ENCODE results near the gene PANK1.
"Not testable (repeated sequence)": the region's sequence is repeated elsewhere in the genome, so short reads cannot be mapped to it uniquely, and the experiment has no call there.

PANK1 gene

GRCh38 chr10:89651916-89652573 is 7.0 kb upstream of the PANK1 start:
- DNase-seq (ENCODE audit: low read depth), result no peak

GRCh38 chr10:89651205-89651915 is 6.3 kb upstream of the PANK1 start:
- DNase-seq (ENCODE audit: low read depth), result no peak

DNA sequence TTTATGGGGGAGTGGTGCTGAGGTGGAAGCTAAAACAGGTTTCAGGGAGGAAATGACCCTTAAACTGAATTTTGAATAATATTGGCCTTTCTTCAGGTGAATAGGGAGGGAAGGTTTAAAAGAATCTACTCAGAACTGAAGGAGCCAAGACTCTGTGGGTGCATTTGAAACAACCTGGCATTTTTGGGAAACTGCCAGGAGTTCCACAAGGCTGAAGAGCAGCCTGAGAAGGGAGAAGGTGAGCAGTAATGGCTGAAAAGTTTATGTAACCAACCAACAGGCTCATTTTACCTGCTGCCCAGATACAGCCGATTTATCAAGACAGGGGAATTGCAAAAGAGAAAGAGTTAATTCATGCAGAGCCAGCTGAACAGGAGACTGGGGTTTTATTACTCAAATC is 4.0 kb upstream of the PANK1 start:
- no peak for DNase-seq (ENCODE audit: low read depth)

DNA sequence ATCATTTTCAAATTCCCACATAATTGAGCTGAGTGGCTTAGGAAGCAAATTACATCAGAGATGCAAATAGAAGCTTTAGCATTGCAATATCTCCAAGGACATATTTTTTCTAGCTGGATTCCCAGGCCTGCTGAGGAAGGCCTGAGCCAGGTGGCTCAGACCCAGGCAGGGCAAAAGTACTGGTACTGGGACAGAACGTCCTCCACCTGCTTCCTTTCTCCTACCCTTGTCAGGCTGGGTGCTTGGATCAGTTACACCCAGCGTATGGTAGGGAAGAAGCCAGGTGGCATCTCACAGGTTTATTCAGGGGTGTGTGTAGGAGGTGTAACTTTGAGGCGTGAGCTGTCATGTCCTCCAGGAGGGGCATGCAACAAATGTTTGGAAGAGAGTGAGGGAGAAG is 3.0 kb upstream of the PANK1 start:
- no peak for DNase-seq (ENCODE audit: low read depth)

GRCh38 chr10:89646889-89647657 is 2.0 kb upstream of the PANK1 start:
- DNase-seq (ENCODE audit: low read depth), result no peak

GRCh38 chr10:89645742-89646172 is 715 bp upstream of the PANK1 start:
- DNase-seq (ENCODE audit: low read depth), result no peak

GRCh38 chr10:89644691-89644966 is 413 bp downstream of the PANK1 start:
- DNase-seq (ENCODE audit: low read depth), result no peak

- DNase-seq (ENCODE audit: low read depth), result peak; percentile 32
Observed at GRCh38 chr10:89643812-89644690, 991 bp downstream of the PANK1 start.

DNA sequence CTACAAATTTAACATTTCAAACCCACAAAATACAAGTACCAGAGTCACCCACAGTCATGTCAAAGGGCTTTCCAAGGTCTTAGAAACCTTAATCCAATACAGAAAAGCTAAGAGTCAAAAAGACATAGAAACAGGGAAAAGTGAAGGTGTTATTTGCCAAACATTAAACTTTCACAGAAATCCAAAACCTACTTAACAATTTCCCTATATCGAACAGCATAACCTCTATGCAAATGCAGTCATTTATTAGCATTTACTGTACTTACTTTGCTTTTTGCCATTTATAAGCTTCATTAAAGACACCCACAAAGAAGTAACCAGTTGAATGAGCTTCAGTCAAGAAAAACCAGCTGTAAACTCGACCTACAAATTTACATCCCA is 1.6 kb downstream of the PANK1 start:
- DNase-seq (ENCODE audit: low read depth), result no peak

- no peak for DNase-seq (ENCODE audit: low read depth)
Observed at GRCh38 chr10:89642193-89642592, 2.8 kb downstream of the PANK1 start.

DNA sequence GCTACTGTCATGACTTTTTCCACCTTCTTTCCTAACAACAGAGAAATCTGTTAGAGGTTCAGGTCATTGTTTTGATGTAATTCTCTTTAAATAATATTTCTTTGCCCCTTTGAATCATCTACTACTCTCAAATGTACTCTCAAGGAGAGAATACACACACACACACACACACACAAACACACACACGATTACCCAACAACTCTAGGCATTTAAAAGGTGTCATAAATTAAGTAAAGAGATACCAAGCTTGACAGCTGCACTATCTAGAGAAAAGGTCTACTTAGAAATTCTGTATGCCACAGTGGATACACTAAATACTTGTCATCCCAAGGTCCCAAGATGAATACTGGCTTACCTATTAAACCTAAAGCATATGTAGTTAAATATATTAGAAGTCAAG is 4.8 kb downstream of the PANK1 start:
- DNase-seq (ENCODE audit: low read depth), result no peak

GRCh38 chr10:89639326-89639725 is 5.7 kb downstream of the PANK1 start:
- no peak for DNase-seq (ENCODE audit: low read depth)

DNA sequence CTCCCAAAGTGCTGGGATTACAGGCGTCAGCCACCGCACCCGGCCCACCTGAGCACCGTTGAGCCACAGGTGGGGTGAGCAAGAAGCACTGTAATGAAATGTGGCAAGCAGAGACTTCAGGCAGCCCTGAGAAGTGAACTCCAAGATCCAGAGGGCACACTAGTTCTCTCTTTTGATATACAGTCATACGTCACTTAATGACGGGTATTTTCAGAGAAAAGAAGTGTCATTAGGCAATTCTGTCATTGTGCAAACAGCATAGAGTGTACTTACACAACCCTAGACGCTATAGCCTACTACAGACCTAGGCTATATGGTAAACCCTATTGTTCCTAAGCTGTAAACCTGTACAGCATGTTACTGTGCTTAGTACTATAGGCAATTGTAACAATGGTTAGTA is 7.9 kb downstream of the PANK1 start:
- DNase-seq (ENCODE audit: low read depth), result no peak

- DNase-seq (ENCODE audit: low read depth), result no peak
Observed at GRCh38 chr10:89634637-89635036, 10.4 kb downstream of the PANK1 start.

DNA sequence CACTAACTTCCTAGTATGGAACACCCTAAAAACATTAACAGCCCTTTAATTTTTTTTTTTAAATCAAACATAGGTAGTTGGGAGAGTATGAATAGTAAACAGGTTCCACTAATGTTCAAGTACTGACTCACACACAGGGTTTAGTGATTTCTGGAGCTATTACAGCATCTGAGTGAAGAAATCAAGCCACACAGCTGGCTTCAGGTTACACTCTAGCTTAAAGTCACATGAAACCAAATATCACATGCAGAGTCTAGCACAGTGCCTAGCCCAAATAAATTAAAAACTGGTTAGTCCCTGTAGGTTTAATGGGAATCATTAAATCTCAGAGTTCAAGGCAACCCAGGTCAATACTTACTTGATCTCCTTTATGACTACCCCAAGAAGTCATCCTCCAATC is 11.6 kb downstream of the PANK1 start:
- DNase-seq (ENCODE audit: low read depth), result no peak

DNA sequence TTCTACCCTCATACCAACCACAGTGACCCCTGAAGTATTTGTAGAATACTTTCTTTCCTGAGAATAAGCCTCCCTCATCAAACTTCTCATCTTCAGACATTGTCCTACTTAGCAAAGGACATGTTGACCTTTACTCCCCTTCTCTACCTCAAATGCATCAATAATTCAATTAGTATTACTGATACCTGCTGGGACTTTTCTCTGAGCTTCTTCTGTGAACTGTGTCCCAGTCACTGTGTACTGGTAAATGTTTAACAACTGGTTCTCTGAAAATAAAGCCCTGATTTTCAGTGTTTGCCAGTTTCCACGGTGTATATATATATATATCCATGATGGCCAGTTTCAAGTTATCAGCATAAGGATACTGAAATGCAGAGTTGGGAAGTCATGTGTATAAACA is 12.2 kb downstream of the PANK1 start:
- no peak for DNase-seq (ENCODE audit: low read depth)

DNA sequence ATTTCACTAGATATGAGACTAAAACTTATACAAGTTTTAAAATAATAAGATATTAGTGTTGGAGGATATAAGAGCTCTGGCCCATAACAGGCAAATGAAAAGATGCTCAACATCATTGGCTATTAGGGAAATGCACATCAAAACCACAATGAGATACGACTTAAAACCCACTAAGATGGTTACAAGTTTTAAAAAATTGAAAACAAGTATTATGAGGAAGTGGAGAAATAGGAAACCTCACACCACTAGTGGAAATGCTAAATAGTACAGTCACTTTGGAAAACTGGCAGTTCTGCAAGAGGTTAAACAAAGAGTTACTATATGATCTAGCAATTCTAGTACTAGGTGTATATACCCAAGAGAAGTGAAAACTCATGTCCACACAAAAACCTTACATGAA is 17.2 kb downstream of the PANK1 start:
- DNase-seq (ENCODE audit: low read depth), result no peak

GRCh38 chr10:89625041-89625765 is 19.8 kb downstream of the PANK1 start:
- DNase-seq (ENCODE audit: low read depth), result no peak

- DNase-seq (ENCODE audit: low read depth), result no peak
Observed at GRCh38 chr10:89624020-89624419, 21.0 kb downstream of the PANK1 start.

GRCh38 chr10:89622151-89622550 is 22.9 kb downstream of the PANK1 start:
- DNase-seq (ENCODE audit: low read depth), result no peak

DNA sequence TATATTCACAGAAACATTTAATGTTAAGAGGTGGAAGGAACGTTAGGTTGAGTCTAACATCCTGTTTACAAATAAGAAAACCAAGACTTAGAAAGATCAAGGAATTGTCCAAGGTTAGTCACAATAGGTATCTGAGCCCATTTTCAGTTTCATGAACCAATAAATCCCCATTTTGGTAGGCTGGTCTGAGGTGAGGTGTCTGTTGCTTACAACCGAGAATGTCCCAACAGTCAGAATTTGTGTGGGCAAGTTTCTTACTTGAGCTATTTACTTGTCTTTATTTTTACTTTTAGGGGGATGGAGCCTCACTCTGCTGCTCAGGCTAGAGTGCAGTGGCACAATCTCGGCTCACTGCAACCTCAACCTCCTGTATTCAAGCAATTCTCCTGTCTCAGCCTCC is 23.6 kb downstream of the PANK1 start:
- DNase-seq (ENCODE audit: low read depth), result no peak

- not testable (repeated sequence) for DNase-seq (ENCODE audit: low read depth)
Observed at GRCh38 chr10:89620296-89620695, 24.7 kb downstream of the PANK1 start.
